ENCODE data around the gene CILP2.

- TF ChIP-seq CTCF (IDR thresholded peaks at IDR 0.05) (no peak), POLR2A (IDR thresholded peaks at IDR 0.05) (no peak)
Observed at GRCh38 chr19:19591133-19591825, 53.2 kb downstream of the CILP2 start.

Measured in lower leg skin (tissue), 3 donors.